Measurements from ENCODE around the gene SMARCC1.

The SMARCC1 gene

GRCh38 chr3:47622671-47623461 is 158.8 kb downstream of the SMARCC1 start:
- Histone ChIP-seq H3K4me2 (ENCODE audit: low read depth, low read length) (no peak overlapping the region), H3K27ac (ENCODE audit: low read length) (no peak overlapping the region), H2AFZ (ENCODE audit: low read length) (no peak overlapping the region), H3K27me3 (replicated peaks; ENCODE audit: insufficient read depth, low read length) (no peaks in the 10 kb centered on the region), H3K79me2 (ENCODE audit: low read length) (no peaks in the 10 kb centered on the region), H3K9ac (ENCODE audit: low read length) (no peak overlapping the region), H3K9me2 (replicated peaks; ENCODE audit: insufficient read depth, low read length) (no peaks in the 10 kb centered on the region), H3K4me3 (ENCODE audit: low read length) (no peak overlapping the region), H4K20me1 (ENCODE audit: insufficient read depth, low read length) (no peaks in the 10 kb centered on the region), H3K36me3 (replicated peaks; ENCODE audit: insufficient read depth, low read length) (peaks cover 3% of the 10 kb centered on the region; the same call in 1 of the 2 replicates), H3K4me1 (ENCODE audit: low read length) (no peaks in the 10 kb centered on the region), H3K9me3 (replicated peaks; ENCODE audit: insufficient read depth, low read length) (no peaks in the 10 kb centered on the region), H3F3A (ENCODE audit: insufficient read depth, low read length) (no peaks in the 10 kb centered on the region)
- no peak for TF ChIP-seq EZH2phosphoT487 (IDR thresholded peaks at IDR 0.05; ENCODE audit: low read length)
- TF ChIP-seq CTCF (IDR thresholded peaks at IDR 0.05; ENCODE audit: low read length): no peak
- TF ChIP-seq EZH2 (optimal IDR thresholded peaks at IDR 0.05; ENCODE audit: low read depth, low read length): no peak
- DNase-seq: no peak

GRCh38 chr3:47617086-47618010 is 164.3 kb downstream of the SMARCC1 start:
- Histone ChIP-seq H3K79me2 (ENCODE audit: low read length) (no peaks in the 10 kb centered on the region), H3K4me1 (ENCODE audit: low read length) (no peaks in the 10 kb centered on the region), H2AFZ (ENCODE audit: low read length) (no peak overlapping the region), H3K9me2 (replicated peaks; ENCODE audit: insufficient read depth, low read length) (no peaks in the 10 kb centered on the region), H3K27me3 (replicated peaks; ENCODE audit: insufficient read depth, low read length) (no peaks in the 10 kb centered on the region), H3K4me3 (ENCODE audit: low read length) (no peak overlapping the region), H3K36me3 (replicated peaks; ENCODE audit: insufficient read depth, low read length) (no peaks in the 10 kb centered on the region), H3K9ac (ENCODE audit: low read length) (no peak overlapping the region), H3F3A (ENCODE audit: insufficient read depth, low read length) (no peaks in the 10 kb centered on the region), H3K27ac (ENCODE audit: low read length) (no peak overlapping the region), H4K20me1 (ENCODE audit: insufficient read depth, low read length) (no peaks in the 10 kb centered on the region), H3K9me3 (replicated peaks; ENCODE audit: insufficient read depth, low read length) (no peaks in the 10 kb centered on the region), H3K4me2 (ENCODE audit: low read depth, low read length) (no peak overlapping the region)
- DNase-seq: no peak
- TF ChIP-seq EZH2phosphoT487 (IDR thresholded peaks at IDR 0.05; ENCODE audit: low read length) (no peak), EZH2 (optimal IDR thresholded peaks at IDR 0.05; ENCODE audit: low read depth, low read length) (no peak), CTCF (IDR thresholded peaks at IDR 0.05; ENCODE audit: low read length) (no peak)

GRCh38 chr3:47614788-47615187 is 166.9 kb downstream of the SMARCC1 start:
- no peaks in the 10 kb centered on the region for H3F3A ChIP-seq (ENCODE audit: insufficient read depth, low read length)
- no peaks in the 10 kb centered on the region for H3K9me2 ChIP-seq (replicated peaks; ENCODE audit: insufficient read depth, low read length)
- no peak overlapping the region for H3K4me3 ChIP-seq (ENCODE audit: low read length)
- H3K79me2 ChIP-seq (ENCODE audit: low read length): no peaks in the 10 kb centered on the region
- H3K4me1 ChIP-seq (ENCODE audit: low read length): no peaks in the 10 kb centered on the region
- H3K9ac ChIP-seq (ENCODE audit: low read length): no peak overlapping the region
- no peaks in the 10 kb centered on the region for H4K20me1 ChIP-seq (ENCODE audit: insufficient read depth, low read length)
- no peaks in the 10 kb centered on the region for H3K9me3 ChIP-seq (replicated peaks; ENCODE audit: insufficient read depth, low read length)
- H3K27me3 ChIP-seq (replicated peaks; ENCODE audit: insufficient read depth, low read length): no peaks in the 10 kb centered on the region
- H3K4me2 ChIP-seq (ENCODE audit: low read depth, low read length): no peak overlapping the region
- H3K36me3 ChIP-seq (replicated peaks; ENCODE audit: insufficient read depth, low read length): 0 out of 2 replicates have a peak, but pooled peaks cover 3% of the 10 kb centered on the region
- H2AFZ ChIP-seq (ENCODE audit: low read length): no peak overlapping the region
- TF ChIP-seq CTCF (IDR thresholded peaks at IDR 0.05; ENCODE audit: low read length) (no peak), EZH2phosphoT487 (IDR thresholded peaks at IDR 0.05; ENCODE audit: low read length) (no peak), EZH2 (optimal IDR thresholded peaks at IDR 0.05; ENCODE audit: low read depth, low read length) (no peak)
- no peak overlapping the region for H3K27ac ChIP-seq (ENCODE audit: low read length)
- no peak for DNase-seq
